ENCODE data around the gene TCL1B.

Gene TCL1B

DNA sequence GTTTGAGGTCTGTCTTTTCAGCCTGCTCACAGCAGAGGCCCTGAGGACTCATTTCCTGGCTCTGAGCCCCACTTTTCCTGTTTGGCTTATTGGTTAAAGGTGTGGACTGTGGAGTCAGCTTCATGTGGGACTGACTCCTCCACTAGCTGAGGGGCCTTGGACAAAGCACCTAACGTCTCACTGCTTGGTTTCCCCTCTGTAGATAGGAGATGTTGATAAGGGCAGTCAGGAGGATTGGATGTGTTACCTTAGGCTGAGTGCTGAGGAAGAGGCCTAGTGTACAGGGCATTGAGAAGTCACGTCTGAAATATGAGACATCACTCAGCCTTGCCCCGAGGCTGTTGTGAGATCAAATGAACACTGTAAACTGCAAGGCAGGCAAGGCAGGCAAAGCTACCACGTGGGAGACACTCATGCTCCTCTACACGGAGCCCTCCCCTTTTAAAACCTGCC, 54.8 kb downstream of the TCL1B start:
- TF ChIP-seq CTCF (IDR thresholded peaks at IDR 0.05; ENCODE audit: insufficient read depth, low read depth, low read length, missing control alignments): no peak
- DNase-seq (ENCODE audit: low read depth): no peak
- no peak overlapping the region for H3K4me3 ChIP-seq (ENCODE audit: low read depth, low read length)

GRCh38 chr14:95741781-95742180, 55.6 kb downstream of the TCL1B start:
- DNase-seq (ENCODE audit: low read depth): no peak
- no peak for TF ChIP-seq CTCF (IDR thresholded peaks at IDR 0.05; ENCODE audit: insufficient read depth, low read depth, low read length, missing control alignments)
- H3K4me3 ChIP-seq (ENCODE audit: low read depth, low read length): no peak overlapping the region

Measured in GM12865 (cell line).